ENCODE data around the gene PCDH9.

Gene PCDH9

DNA sequence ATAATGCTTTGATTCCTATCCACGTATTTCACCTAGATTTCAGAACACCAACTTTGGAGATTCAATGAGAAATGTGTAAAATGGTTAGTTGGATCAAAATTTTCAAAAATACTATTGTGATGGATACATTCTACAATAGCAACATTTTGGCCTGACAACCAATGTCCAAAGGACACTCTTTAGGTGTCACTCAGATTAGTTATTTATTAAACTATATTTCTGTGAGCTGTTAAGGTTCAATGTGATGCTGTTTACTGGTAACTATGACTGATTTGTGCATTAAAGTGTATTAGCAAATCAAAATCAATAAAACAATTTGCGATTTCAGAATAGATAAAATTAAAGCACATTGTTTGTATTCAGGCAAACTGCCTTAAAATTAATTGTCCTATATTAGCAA is 149.8 kb downstream of the PCDH9 start:
- DNase-seq, result no peak

- no peak for DNase-seq
These were observed 152.1 kb downstream of the PCDH9 start for GRCh38 chr13:67078062-67078461.

- no peak for DNase-seq
These were observed 153.0 kb downstream of the PCDH9 start for GRCh38 chr13:67077132-67077531.

DNA sequence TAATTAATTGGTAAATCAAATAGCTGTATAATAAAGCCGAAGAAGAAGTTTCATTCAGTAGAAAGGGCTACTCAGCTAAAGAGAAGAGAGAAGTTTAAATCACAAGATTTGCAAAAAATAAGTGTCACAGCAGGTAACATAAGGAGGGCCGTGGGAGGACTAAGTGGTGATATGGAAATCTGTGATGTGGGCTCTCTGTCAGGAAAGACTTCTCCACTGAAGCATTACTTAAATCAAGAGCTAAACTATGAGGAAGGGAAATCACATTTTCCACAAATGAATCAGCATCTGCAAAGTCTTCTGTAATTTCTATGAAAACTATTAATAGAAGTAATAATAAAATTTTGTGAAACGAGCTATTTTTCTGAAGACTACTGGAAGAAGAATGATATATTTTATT is 153.8 kb downstream of the PCDH9 start:
- DNase-seq, result no peak

DNA sequence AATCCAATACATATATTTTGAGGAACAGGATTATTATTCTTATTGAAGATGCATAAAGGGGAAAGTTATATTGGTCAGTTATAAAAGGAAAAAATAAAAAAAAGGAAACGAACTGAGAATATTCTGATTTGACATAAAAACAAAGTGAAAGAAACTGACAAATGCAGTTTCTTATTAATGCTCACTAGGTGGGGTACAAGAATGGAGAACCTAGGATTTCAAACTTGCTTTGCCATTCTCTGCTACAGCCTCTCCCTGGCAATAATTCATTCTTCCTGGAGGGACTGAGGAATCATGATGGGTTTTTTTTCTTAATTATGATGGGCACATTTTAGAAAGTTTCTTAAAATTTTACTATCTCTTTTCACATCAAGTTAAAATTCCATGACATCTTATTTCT is 154.9 kb downstream of the PCDH9 start:
- DNase-seq, result peak; percentile 21

- no peak for DNase-seq
These were observed 158.1 kb downstream of the PCDH9 start for GRCh38 chr13:67071918-67072598.

DNA sequence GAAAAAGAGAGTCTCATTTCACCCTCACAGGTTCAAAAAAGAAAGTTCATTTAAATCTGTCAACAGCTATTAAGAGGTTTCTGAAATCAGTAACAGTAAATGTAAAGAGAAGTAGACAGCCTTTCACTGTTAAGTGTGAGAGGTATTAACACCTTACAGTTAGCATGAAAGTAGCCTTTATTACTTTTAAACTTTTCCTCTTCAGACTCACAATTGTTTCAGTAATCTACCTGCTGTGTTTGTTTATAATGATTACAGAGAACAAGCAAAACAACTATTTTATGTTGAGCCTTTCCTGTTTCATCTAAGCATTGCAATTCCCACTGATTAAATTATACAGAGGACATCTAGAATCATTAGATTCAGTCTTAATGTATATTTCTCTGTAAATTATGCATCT is 159.8 kb downstream of the PCDH9 start:
- no peak for DNase-seq

GRCh38 chr13:67069117-67069767 is 160.9 kb downstream of the PCDH9 start:
- DNase-seq, result no peak

DNA sequence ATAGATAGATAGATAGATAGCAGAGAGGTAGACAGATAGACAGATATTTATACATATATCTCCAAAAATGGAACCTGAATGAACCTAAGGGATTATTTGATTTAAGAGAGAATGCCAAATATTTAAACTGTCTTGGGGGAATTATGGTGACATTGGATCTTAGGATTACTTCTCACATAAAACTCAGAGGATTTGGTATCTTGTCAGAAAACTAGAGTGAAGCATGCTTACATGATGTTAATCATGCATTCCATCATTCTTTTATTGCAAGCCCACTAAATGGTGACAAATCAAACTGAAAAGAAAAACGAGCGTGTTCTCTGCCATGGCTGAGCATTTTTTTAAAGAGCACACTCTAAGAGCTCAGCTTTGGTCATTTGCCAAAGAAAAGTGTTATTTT is 165.2 kb downstream of the PCDH9 start:
- DNase-seq, result no peak

DNA sequence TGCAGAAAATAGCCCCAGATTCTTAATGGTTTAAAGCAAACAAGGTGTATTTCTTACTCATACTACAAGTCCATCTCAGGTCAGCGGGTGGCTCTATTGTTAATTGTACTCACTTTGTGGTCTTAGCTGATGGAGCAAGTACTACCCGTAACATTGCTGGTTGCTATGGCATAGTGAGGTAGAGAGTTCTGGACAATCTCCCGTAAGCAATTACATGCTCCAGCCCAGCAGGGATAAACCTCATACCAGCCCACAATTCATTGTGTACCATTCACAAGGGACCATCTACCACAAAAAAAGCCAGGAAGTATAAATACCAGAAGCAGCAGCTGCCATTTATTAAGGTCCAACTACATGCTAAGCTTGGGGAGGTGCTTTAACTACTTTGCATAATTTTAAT is 167.1 kb downstream of the PCDH9 start:
- DNase-seq, result no peak

- DNase-seq, result no peak
These were observed 168.0 kb downstream of the PCDH9 start for GRCh38 chr13:67062160-67062559.

GRCh38 chr13:67061750-67062149 is 168.4 kb downstream of the PCDH9 start:
- DNase-seq, result no peak

- DNase-seq, result no peak
These were observed 177.3 kb downstream of the PCDH9 start for GRCh38 chr13:67052550-67053490.

- no peak for DNase-seq
These were observed 180.4 kb downstream of the PCDH9 start for GRCh38 chr13:67049744-67050143.

GRCh38 chr13:67048821-67049150 is 181.3 kb downstream of the PCDH9 start:
- peak; percentile 53 for DNase-seq

- DNase-seq, result peak; percentile 66
These were observed 181.9 kb downstream of the PCDH9 start for GRCh38 chr13:67048084-67048820.

- no peak for DNase-seq
These were observed 184.8 kb downstream of the PCDH9 start for GRCh38 chr13:67045357-67045756.

DNA sequence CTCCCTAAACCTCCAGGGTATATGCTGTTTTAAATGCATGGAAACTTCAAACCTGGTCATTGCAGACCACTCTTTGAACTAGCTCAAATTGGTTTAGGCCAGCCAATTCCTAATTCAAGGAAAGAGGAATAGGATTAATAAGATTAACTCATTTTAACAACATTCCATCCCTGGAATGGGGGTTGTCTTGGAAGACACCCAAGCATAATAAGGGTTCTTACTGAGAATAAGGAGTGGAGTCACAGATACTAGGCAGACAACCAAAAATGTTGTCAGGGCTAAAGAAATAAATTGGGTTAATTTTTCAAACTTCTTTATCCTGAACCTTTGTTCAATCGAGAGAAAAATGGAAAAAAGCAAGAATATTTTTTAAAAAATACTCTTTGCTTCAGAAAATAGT is 186.2 kb downstream of the PCDH9 start:
- peak; percentile 76 for DNase-seq

DNA sequence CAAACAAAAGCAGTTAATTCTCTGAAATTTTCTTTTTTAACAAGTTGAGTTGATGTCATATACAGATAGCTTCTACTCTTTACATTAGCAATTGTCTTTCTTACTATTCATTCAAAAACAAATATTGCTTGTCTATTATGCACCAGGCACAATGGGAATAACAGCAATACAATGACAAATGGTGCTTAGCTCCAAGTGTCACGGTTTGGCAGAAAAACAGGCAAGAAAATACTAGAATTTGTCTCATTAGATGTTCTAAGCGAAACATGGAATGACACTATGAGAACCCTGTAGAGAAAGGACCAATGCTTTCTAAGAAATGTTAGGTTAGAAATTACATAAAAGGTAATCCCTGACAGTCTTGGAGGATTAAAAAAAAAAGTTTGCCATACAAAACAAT is 187.6 kb downstream of the PCDH9 start:
- DNase-seq, result no peak

- no peak for DNase-seq
These were observed 193.3 kb downstream of the PCDH9 start for GRCh38 chr13:67036699-67037457.

GRCh38 chr13:67033170-67033569 is 197.0 kb downstream of the PCDH9 start:
- DNase-seq, result no peak
